OCI-LY1 (cell line): ENCODE measurements around the gene DEPDC5.

Source experiments
- H2AFZ ChIP-seq: fragments of 200-600 bp; sonication (generic), shearing (Covaris generic); 2 replicates; pipeline ENCODE4 v1.6.0; 2014; ENCODE audit warnings: antibody characterized with exemption, mild to moderate bottlenecking, low read length
- H3F3A ChIP-seq: fragments of 200-600 bp; sonication (generic), shearing (Covaris generic); 2 replicates; pipeline ENCODE4 v1.6.0; 2014; ENCODE audit warnings: mild to moderate bottlenecking, antibody characterized with exemption, low read length, moderate library complexity; ENCODE audit not compliant: insufficient read depth
- H3K27ac ChIP-seq: fragments of 200-600 bp; sonication (generic); 2 replicates; pipeline ENCODE4 v1.5.1; 2014; ENCODE audit warnings: low read length, mixed run types, mild to moderate bottlenecking, low read depth; ENCODE audit not compliant: poor library complexity, severe bottlenecking
- H3K27me3 ChIP-seq: fragments of 200-600 bp; sonication (generic); 2 replicates; pipeline ENCODE4 v1.6.0; 2014; ENCODE audit warnings: antibody characterized with exemption, mild to moderate bottlenecking, low read length, moderate library complexity; ENCODE audit not compliant: insufficient read depth
- H3K36me3 ChIP-seq: fragments of 200-600 bp; sonication (generic); 2 replicates; pipeline ENCODE4 v1.6.1; 2014; ENCODE audit warnings: mild to moderate bottlenecking, antibody characterized with exemption, low read length, moderate library complexity, mixed read lengths; ENCODE audit not compliant: insufficient read depth
- H3K4me1 ChIP-seq: fragments of 200-600 bp; sonication (generic); 2 replicates; pipeline ENCODE4 v1.5.1; 2014; ENCODE audit warnings: mild to moderate bottlenecking, low read length, moderate library complexity; ENCODE audit not compliant: insufficient read depth, severe bottlenecking
- H3K4me2 ChIP-seq: fragments of 200-600 bp; sonication (generic), shearing (Covaris generic); 2 replicates; pipeline ENCODE4 v1.6.1; 2014; ENCODE audit warnings: low read length
- H3K4me3 ChIP-seq: fragments of 200-600 bp; sonication (generic); 2 replicates; pipeline ENCODE4 v1.5.1; 2014; ENCODE audit warnings: low read length, low read depth, mild to moderate bottlenecking, mixed read lengths; ENCODE audit not compliant: poor library complexity, severe bottlenecking
- H3K79me2 ChIP-seq: fragments of 200-600 bp; shearing (Covaris generic); 2 replicates; pipeline ENCODE4 v1.6.1; 2016; ENCODE audit warnings: mixed run types, low read length, mixed read lengths; ENCODE audit not compliant: insufficient read depth
- H3K9ac ChIP-seq: fragments of 200-600 bp; sonication (generic), shearing (Covaris generic); 2 replicates; pipeline ENCODE4 v1.6.1; 2014; ENCODE audit warnings: mild to moderate bottlenecking, low read length, mixed read lengths
- H3K9me2 ChIP-seq: fragments of 200-600 bp; sonication (generic), shearing (Covaris generic); 2 replicates; pipeline ENCODE4 v1.6.1; 2014; ENCODE audit warnings: low read depth, mild to moderate bottlenecking, low read length, mixed read lengths
- H3K9me3 ChIP-seq: fragments of 200-600 bp; shearing (Covaris generic); 2 replicates; pipeline ENCODE4 v1.6.1; 2014; ENCODE audit warnings: low read length, mixed read lengths
- H4K20me1 ChIP-seq: fragments of 200-600 bp; sonication (generic), shearing (Covaris generic); 2 replicates; pipeline ENCODE4 v1.6.0; 2016; ENCODE audit warnings: mild to moderate bottlenecking, low read length; ENCODE audit not compliant: insufficient read depth
- EZH2 ChIP-seq: fragments of 200-600 bp; sonication (generic), shearing (Covaris generic); IDR thresholded peaks from 2 replicates; pipeline ENCODE4 v1.8.0; 2017; ENCODE audit warnings: borderline replicate concordance, mixed run types, mild to moderate bottlenecking, antibody characterized with exemption, low read length, moderate library complexity, mixed read lengths
- TF ChIP-seq, protein P1 (sequence below): fragments of 200-600 bp; sonication (generic), shearing (Covaris generic); IDR thresholded peaks from 2 replicates; pipeline ENCODE4 v1.5.1; 2017; ENCODE audit warnings: mild to moderate bottlenecking, antibody characterized with exemption, low read length, moderate library complexity, mixed read lengths

Gene DEPDC5

DNA sequence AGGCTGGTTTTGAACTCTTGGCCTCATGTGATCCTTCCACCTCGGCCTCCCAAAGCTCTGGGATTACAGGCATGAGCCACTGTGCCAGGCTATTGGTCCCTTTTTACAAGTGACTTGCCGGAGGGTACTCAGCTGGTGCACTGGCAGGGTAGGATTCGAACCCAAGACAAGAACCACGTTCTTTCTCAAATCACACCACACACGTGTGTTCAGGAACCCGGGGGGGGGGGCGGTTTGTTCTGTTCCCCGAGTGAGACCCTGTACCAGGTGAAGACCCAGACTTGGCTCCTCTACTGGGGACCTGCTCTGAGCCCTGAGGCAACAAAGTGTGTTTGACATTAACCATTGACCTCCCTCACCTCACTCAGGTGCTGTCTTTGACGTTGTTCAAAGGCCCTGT is 186.7 kb downstream of the DEPDC5 start:
- Histone ChIP-seq H3K4me1 (peaks cover 7% of the 10 kb centered on the region), H3K9ac (no peak overlapping the region), H2AFZ (no peak overlapping the region), H3K27me3 (no peaks in the 10 kb centered on the region), H3K9me2 (no peaks in the 10 kb centered on the region), H3K4me2 (no peak overlapping the region), H3K27ac (no peak overlapping the region), H3K36me3 (no peaks in the 10 kb centered on the region), H3K79me2 (peaks cover 6% of the 10 kb centered on the region), H3F3A (no peaks in the 10 kb centered on the region), H4K20me1 (no peaks in the 10 kb centered on the region), H3K4me3 (no peak overlapping the region), H3K9me3 (no peaks in the 10 kb centered on the region)
- TF ChIP-seq, protein P1, sequence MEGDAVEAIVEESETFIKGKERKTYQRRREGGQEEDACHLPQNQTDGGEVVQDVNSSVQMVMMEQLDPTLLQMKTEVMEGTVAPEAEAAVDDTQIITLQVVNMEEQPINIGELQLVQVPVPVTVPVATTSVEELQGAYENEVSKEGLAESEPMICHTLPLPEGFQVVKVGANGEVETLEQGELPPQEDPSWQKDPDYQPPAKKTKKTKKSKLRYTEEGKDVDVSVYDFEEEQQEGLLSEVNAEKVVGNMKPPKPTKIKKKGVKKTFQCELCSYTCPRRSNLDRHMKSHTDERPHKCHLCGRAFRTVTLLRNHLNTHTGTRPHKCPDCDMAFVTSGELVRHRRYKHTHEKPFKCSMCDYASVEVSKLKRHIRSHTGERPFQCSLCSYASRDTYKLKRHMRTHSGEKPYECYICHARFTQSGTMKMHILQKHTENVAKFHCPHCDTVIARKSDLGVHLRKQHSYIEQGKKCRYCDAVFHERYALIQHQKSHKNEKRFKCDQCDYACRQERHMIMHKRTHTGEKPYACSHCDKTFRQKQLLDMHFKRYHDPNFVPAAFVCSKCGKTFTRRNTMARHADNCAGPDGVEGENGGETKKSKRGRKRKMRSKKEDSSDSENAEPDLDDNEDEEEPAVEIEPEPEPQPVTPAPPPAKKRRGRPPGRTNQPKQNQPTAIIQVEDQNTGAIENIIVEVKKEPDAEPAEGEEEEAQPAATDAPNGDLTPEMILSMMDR = no peak
- TF ChIP-seq EZH2 = no peak

DNA sequence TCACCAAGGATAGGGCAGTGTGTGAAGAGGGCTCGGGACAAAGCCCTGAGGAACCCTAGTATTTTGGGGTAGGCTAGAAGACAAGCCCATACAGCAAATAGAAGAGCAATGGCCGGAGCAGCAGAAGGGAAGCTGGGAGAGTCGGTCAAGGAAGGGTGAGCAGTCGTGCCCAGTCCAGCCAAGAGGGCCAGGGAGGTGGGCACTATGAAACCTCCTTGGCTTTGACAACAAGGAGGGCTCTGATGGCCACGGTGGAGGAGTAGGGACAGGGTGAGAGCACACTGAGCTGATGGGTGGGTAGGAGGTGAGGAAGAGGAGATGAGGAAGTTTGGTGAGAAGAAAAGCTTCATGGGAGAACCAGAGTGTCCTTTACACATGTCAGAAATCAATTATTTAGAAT is 188.3 kb downstream of the DEPDC5 start:
- no peak overlapping the region for H2AFZ ChIP-seq
- no peaks in the 10 kb centered on the region for H4K20me1 ChIP-seq
- H3K9me2 ChIP-seq = no peaks in the 10 kb centered on the region
- 0 out of 2 replicates have a peak, but pooled peaks cover 6% of the 10 kb centered on the region for H3F3A ChIP-seq
- H3K4me2 ChIP-seq = no peak overlapping the region
- H3K79me2 ChIP-seq = peaks cover 21% of the 10 kb centered on the region
- H3K9ac ChIP-seq = no peak overlapping the region
- no peaks in the 10 kb centered on the region for H3K27me3 ChIP-seq
- no peaks in the 10 kb centered on the region for H3K36me3 ChIP-seq
- no peak overlapping the region for H3K4me3 ChIP-seq
- H3K9me3 ChIP-seq = no peaks in the 10 kb centered on the region
- peaks cover 23% of the 10 kb centered on the region for H3K4me1 ChIP-seq
- no peak overlapping the region for H3K27ac ChIP-seq
- TF ChIP-seq, protein P1 = no peak
- TF ChIP-seq EZH2 = no peak

DNA sequence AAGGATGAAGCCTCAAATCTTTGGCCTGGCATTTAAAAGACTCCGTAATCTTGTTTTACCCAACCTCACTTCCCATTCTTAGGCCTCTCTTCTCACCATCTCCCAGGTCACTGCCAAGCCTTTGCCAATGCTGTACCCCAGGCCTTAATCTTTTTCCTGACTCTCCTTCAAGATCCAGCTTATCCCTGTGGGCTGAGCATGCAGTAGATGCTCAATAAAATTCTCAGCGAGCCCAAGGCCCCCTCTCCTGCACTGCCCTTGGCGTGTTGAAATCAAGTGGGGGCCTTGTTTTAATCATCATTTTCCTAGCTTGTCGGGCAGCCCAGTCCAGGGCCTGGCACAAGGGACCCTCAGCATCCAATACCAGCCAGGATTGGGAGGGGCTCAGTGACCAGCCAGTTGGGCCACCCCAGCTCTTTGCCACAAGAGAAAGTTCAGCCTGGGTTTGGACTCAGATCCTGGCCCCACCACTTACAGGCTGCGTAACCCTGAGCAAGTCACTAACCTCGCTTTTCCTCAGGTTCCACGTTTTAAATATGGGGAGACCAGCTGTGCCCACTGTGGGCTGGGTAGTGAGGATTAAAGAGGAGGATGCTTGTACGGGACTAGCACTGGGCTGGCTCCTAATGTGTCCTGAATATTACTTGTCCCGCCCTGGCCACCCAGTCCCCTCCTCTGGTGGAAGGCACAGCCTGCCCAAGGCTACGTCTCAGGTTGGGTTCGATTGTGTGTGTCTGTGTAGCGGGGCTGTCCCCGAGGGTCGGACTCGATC is 189.6 kb downstream of the DEPDC5 start:
- H3K9me3 ChIP-seq = no peaks in the 10 kb centered on the region
- peaks cover 28% of the 10 kb centered on the region for H3K4me1 ChIP-seq
- no peak overlapping the region for H2AFZ ChIP-seq
- H3F3A ChIP-seq = 0 out of 2 replicates have a peak, but pooled peaks cover 6% of the 10 kb centered on the region
- no peaks in the 10 kb centered on the region for H3K27me3 ChIP-seq
- peaks cover 32% of the 10 kb centered on the region for H3K79me2 ChIP-seq
- TF ChIP-seq, protein P1 = no peak
- TF ChIP-seq EZH2 = no peak
- H3K4me2 ChIP-seq = peak overlapping the region; percentile 63
- peak overlapping the region; percentile 54 for H3K27ac ChIP-seq
- H3K36me3 ChIP-seq = peaks cover 11% of the 10 kb centered on the region
- peak overlapping the region; percentile 57 for H3K9ac ChIP-seq
- no peaks in the 10 kb centered on the region for H4K20me1 ChIP-seq
- H3K4me3 ChIP-seq = peak overlapping the region; percentile 76
- H3K9me2 ChIP-seq = no peaks in the 10 kb centered on the region
